ENCODE measurements around the gene CLSTN1.

DNA sequence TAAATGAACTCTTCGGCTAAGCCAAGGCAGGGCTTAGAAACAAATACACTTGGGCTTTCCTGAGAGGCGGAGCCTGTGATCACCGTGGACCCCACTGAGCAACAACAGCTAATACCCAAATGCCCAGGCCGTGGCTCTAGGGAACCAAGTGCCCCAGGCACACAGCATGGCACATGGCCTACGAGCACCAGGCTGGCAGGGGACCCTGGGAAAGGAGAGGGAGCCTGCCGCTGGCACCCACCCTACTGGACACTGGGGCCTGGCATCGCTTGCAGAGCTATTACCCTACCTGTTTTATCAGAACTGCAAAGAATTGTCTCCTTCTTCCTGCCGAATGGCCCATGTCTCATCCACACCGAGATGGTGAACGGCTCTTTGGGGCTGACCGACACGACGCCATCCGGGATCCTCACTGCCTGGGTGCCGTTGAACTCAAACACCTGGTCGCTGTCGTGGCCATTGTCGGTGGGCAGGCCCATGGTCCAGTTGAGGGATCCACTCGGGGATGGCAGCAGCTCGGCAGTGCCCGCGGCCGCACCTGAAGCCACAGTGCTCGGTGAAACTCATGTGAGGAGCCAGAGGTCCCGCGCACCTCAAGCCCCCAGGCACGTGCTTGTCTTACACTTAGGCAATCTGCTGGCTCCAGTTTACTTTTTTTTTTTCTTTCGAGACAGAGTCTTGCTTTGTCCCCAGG lies 79.5 kb downstream of the CLSTN1 start:
- TF ChIP-seq, protein P1, sequence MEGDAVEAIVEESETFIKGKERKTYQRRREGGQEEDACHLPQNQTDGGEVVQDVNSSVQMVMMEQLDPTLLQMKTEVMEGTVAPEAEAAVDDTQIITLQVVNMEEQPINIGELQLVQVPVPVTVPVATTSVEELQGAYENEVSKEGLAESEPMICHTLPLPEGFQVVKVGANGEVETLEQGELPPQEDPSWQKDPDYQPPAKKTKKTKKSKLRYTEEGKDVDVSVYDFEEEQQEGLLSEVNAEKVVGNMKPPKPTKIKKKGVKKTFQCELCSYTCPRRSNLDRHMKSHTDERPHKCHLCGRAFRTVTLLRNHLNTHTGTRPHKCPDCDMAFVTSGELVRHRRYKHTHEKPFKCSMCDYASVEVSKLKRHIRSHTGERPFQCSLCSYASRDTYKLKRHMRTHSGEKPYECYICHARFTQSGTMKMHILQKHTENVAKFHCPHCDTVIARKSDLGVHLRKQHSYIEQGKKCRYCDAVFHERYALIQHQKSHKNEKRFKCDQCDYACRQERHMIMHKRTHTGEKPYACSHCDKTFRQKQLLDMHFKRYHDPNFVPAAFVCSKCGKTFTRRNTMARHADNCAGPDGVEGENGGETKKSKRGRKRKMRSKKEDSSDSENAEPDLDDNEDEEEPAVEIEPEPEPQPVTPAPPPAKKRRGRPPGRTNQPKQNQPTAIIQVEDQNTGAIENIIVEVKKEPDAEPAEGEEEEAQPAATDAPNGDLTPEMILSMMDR (IDR thresholded peaks at IDR 0.05) = no peak
- no peak for TF ChIP-seq TCF7L2 (IDR thresholded peaks at IDR 0.05; ENCODE audit: low read depth, low read length)
- TF ChIP-seq POLR2AphosphoS5 (IDR thresholded peaks at IDR 0.05; ENCODE audit: low read depth, low read length) = no peak
- no peak for TF ChIP-seq SIN3A (IDR thresholded peaks at IDR 0.05; ENCODE audit: borderline replicate concordance, insufficient read depth, low read depth, low read length)
